GM12875 (cell line): Measurements from ENCODE around the gene IL1RAPL2.
A peak's percentile ranks its signal among the peaks of the same experiment; 100 is the strongest.

Experiments used
- H3K4me3 ChIP-seq: one replicate; pipeline ENCODE4 v1.5.1; 2011; ENCODE audit warnings: low read depth, low read length, control low read depth
- CTCF ChIP-seq: IDR thresholded peaks from 2 replicates; pipeline ENCODE4 v1.5.1; 2011; ENCODE audit warnings: low read depth, mild to moderate bottlenecking, control low read depth, inconsistent platforms, low read length, moderate library complexity, borderline replicate concordance; ENCODE audit not compliant: insufficient read depth

IL1RAPL2 gene

GRCh38 chrX:105179644-105180043 is 613.6 kb downstream of the IL1RAPL2 start:
- H3K4me3 ChIP-seq = no peak overlapping the region
- no peak for TF ChIP-seq CTCF

GRCh38 chrX:105189093-105189492 is 623.1 kb downstream of the IL1RAPL2 start:
- no peak for TF ChIP-seq CTCF

GRCh38 chrX:105190252-105190853 is 624.4 kb downstream of the IL1RAPL2 start:
- peak; percentile 57; the same call in 1 of the 2 replicates for TF ChIP-seq CTCF
- H3K4me3 ChIP-seq = no peak overlapping the region

More at GRCh38 chrX:105189093-105189492, 623.1 kb downstream of the IL1RAPL2 start:
- H3K4me3 ChIP-seq = no peak overlapping the region

GRCh38 chrX:105191878-105192277 is 625.9 kb downstream of the IL1RAPL2 start:
- peak; percentile 48; the same call in 1 of the 2 replicates for TF ChIP-seq CTCF
- H3K4me3 ChIP-seq = no peak overlapping the region

GRCh38 chrX:105209406-105209805 is 643.4 kb downstream of the IL1RAPL2 start:
- H3K4me3 ChIP-seq = no peak overlapping the region
- TF ChIP-seq CTCF = no peak

GRCh38 chrX:105210258-105210657 is 644.3 kb downstream of the IL1RAPL2 start:
- TF ChIP-seq CTCF = peak; percentile 27; the same call in 1 of the 2 replicates
- no peak overlapping the region for H3K4me3 ChIP-seq

GRCh38 chrX:105211066-105211575 is 645.1 kb downstream of the IL1RAPL2 start:
- no peak for TF ChIP-seq CTCF
- H3K4me3 ChIP-seq = no peak overlapping the region
